Measurements from ENCODE around the gene NCCRP1.

Gene NCCRP1

GRCh38 chr19:39192846-39193245 lies 3.9 kb upstream of the NCCRP1 start:
- TF ChIP-seq ISL1 (CRISPR knock-in tag; IDR thresholded peaks at IDR 0.05) (no peak), SNAI2 (CRISPR knock-in tag; IDR thresholded peaks at IDR 0.05) (no peak), OSR1 (CRISPR knock-in tag; IDR thresholded peaks at IDR 0.05) (no peak), CSDC2 (CRISPR knock-in tag; IDR thresholded peaks at IDR 0.05) (no peak), GLIS3 (CRISPR knock-in tag; IDR thresholded peaks at IDR 0.05) (no peak), RARB (CRISPR knock-in tag; IDR thresholded peaks at IDR 0.05) (no peak), ZNF565 (CRISPR knock-in tag; conservative IDR thresholded peaks at IDR 0.05; ENCODE audit: low read depth) (no peak), ZNF70 (CRISPR knock-in tag; IDR thresholded peaks at IDR 0.05) (no peak), ZFP30 (CRISPR knock-in tag; IDR thresholded peaks at IDR 0.05) (no peak), TOX (CRISPR knock-in tag; IDR thresholded peaks at IDR 0.05; ENCODE audit: borderline replicate concordance) (no peak), TCF4 (CRISPR knock-in tag; IDR thresholded peaks at IDR 0.05; ENCODE audit: borderline replicate concordance) (no peak), PPARA (CRISPR knock-in tag; IDR thresholded peaks at IDR 0.05; ENCODE audit: borderline replicate concordance) (no peak), ARNTL (CRISPR knock-in tag; IDR thresholded peaks at IDR 0.05; ENCODE audit: borderline replicate concordance, low read depth) (no peak)
- TF ChIP-seq, protein P1, sequence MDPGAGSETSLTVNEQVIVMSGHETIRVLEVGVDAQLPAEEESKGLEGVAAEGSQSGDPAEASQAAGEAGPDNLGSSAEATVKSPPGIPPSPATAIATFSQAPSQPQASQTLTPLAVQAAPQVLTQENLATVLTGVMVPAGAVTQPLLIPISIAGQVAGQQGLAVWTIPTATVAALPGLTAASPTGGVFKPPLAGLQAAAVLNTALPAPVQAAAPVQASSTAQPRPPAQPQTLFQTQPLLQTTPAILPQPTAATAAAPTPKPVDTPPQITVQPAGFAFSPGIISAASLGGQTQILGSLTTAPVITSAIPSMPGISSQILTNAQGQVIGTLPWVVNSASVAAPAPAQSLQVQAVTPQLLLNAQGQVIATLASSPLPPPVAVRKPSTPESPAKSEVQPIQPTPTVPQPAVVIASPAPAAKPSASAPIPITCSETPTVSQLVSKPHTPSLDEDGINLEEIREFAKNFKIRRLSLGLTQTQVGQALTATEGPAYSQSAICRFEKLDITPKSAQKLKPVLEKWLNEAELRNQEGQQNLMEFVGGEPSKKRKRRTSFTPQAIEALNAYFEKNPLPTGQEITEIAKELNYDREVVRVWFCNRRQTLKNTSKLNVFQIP (CRISPR knock-in tag; IDR thresholded peaks at IDR 0.05; ENCODE audit: borderline replicate concordance, low read depth) = no peak
- TF ChIP-seq, protein P2, sequence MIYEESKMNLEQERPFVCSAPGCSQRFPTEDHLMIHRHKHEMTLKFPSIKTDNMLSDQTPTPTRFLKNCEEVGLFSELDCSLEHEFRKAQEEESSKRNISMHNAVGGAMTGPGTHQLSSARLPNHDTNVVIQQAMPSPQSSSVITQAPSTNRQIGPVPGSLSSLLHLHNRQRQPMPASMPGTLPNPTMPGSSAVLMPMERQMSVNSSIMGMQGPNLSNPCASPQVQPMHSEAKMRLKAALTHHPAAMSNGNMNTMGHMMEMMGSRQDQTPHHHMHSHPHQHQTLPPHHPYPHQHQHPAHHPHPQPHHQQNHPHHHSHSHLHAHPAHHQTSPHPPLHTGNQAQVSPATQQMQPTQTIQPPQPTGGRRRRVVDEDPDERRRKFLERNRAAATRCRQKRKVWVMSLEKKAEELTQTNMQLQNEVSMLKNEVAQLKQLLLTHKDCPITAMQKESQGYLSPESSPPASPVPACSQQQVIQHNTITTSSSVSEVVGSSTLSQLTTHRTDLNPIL (CRISPR knock-in tag; IDR thresholded peaks at IDR 0.05; ENCODE audit: low read depth) = no peak
- TF ChIP-seq, protein P3, sequence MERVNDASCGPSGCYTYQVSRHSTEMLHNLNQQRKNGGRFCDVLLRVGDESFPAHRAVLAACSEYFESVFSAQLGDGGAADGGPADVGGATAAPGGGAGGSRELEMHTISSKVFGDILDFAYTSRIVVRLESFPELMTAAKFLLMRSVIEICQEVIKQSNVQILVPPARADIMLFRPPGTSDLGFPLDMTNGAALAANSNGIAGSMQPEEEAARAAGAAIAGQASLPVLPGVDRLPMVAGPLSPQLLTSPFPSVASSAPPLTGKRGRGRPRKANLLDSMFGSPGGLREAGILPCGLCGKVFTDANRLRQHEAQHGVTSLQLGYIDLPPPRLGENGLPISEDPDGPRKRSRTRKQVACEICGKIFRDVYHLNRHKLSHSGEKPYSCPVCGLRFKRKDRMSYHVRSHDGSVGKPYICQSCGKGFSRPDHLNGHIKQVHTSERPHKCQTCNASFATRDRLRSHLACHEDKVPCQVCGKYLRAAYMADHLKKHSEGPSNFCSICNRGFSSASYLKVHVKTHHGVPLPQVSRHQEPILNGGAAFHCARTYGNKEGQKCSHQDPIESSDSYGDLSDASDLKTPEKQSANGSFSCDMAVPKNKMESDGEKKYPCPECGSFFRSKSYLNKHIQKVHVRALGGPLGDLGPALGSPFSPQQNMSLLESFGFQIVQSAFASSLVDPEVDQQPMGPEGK (CRISPR knock-in tag; IDR thresholded peaks at IDR 0.05; ENCODE audit: borderline replicate concordance) = no peak
- TF ChIP-seq, protein P4, sequence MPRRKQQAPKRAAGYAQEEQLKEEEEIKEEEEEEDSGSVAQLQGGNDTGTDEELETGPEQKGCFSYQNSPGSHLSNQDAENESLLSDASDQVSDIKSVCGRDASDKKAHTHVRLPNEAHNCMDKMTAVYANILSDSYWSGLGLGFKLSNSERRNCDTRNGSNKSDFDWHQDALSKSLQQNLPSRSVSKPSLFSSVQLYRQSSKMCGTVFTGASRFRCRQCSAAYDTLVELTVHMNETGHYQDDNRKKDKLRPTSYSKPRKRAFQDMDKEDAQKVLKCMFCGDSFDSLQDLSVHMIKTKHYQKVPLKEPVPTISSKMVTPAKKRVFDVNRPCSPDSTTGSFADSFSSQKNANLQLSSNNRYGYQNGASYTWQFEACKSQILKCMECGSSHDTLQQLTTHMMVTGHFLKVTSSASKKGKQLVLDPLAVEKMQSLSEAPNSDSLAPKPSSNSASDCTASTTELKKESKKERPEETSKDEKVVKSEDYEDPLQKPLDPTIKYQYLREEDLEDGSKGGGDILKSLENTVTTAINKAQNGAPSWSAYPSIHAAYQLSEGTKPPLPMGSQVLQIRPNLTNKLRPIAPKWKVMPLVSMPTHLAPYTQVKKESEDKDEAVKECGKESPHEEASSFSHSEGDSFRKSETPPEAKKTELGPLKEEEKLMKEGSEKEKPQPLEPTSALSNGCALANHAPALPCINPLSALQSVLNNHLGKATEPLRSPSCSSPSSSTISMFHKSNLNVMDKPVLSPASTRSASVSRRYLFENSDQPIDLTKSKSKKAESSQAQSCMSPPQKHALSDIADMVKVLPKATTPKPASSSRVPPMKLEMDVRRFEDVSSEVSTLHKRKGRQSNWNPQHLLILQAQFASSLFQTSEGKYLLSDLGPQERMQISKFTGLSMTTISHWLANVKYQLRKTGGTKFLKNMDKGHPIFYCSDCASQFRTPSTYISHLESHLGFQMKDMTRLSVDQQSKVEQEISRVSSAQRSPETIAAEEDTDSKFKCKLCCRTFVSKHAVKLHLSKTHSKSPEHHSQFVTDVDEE (CRISPR knock-in tag; IDR thresholded peaks at IDR 0.05) = no peak
- ATAC-seq = no peak

GRCh38 chr19:39193803-39194202 lies 3.0 kb upstream of the NCCRP1 start:
- no peak for ATAC-seq
- TF ChIP-seq ZNF8 (CRISPR knock-in tag; IDR thresholded peaks at IDR 0.05) = no peak

- TF ChIP-seq TOX (CRISPR knock-in tag; IDR thresholded peaks at IDR 0.05; ENCODE audit: borderline replicate concordance) (no peak), ARNTL (CRISPR knock-in tag; IDR thresholded peaks at IDR 0.05; ENCODE audit: borderline replicate concordance, low read depth) (no peak), SNAI2 (CRISPR knock-in tag; IDR thresholded peaks at IDR 0.05) (no peak), OSR1 (CRISPR knock-in tag; IDR thresholded peaks at IDR 0.05) (no peak), ISL1 (CRISPR knock-in tag; IDR thresholded peaks at IDR 0.05) (no peak), RARB (CRISPR knock-in tag; IDR thresholded peaks at IDR 0.05) (no peak), ZNF565 (CRISPR knock-in tag; conservative IDR thresholded peaks at IDR 0.05; ENCODE audit: low read depth) (no peak), ZNF8 (CRISPR knock-in tag; IDR thresholded peaks at IDR 0.05) (no peak), BACH2 (CRISPR knock-in tag; IDR thresholded peaks at IDR 0.05; ENCODE audit: borderline replicate concordance) (no peak), GLIS3 (CRISPR knock-in tag; IDR thresholded peaks at IDR 0.05) (no peak), ZNF70 (CRISPR knock-in tag; IDR thresholded peaks at IDR 0.05) (no peak)
- TF ChIP-seq, protein P5, sequence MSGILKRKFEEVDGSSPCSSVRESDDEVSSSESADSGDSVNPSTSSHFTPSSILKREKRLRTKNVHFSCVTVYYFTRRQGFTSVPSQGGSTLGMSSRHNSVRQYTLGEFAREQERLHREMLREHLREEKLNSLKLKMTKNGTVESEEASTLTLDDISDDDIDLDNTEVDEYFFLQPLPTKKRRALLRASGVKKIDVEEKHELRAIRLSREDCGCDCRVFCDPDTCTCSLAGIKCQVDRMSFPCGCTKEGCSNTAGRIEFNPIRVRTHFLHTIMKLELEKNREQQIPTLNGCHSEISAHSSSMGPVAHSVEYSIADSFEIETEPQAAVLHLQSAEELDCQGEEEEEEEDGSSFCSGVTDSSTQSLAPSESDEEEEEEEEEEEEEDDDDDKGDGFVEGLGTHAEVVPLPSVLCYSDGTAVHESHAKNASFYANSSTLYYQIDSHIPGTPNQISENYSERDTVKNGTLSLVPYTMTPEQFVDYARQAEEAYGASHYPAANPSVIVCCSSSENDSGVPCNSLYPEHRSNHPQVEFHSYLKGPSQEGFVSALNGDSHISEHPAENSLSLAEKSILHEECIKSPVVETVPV (CRISPR knock-in tag; IDR thresholded peaks at IDR 0.05) = no peak
- TF ChIP-seq, protein P1 (CRISPR knock-in tag; IDR thresholded peaks at IDR 0.05; ENCODE audit: borderline replicate concordance, low read depth) = no peak
- TF ChIP-seq, protein P2 (CRISPR knock-in tag; IDR thresholded peaks at IDR 0.05; ENCODE audit: low read depth) = no peak
- peak; percentile 15; the same call in 1 of the 3 replicates for ATAC-seq
Observed at GRCh38 chr19:39194832-39195542, 1.8 kb upstream of the NCCRP1 start.

Measured in SK-N-SH treated with all-trans-retinoic acid at 6 μM for 48 hours (cell line).